K562 (cell line): ENCODE measurements around the gene SERF2. TPM values are rescaled to one million over a fixed set of nuclear protein-coding genes. Genes with fewer than 3 reads are reported as not detected.
"Not testable (repeated sequence)": the region's sequence is repeated elsewhere in the genome, so short reads cannot be mapped to it uniquely, and the experiment has no call there.

Experiments
- ATAC-seq: fragments of 200-7000 bp; cut with Tn5 transposase; 3 replicates; pipeline ENCODE4 v1.9.1; 2020; ENCODE audit warnings: moderate library complexity
- BruUV-seq: library from RNA; stranded (reverse); fragments of 400-500 nt; replicated peaks from 2 replicates; lab custom pipeline; 2021; lab: Mats Ljungman, UMichigan
- CTCF ChIA-PET: fragments of 300-600 bp; formaldehyde crosslinking; extraction: SDS; loops from one replicate; lab custom pipeline; 2021; ENCODE audit warnings: low intra/inter-chr PET ratio; lab: Yijun Ruan, JAX
- POLR2A ChIA-PET: fragments of 300-600, 350-650 bp; sonication (Branson Sonifier 250); formaldehyde crosslinking; extraction: SDS; loops from one replicate; lab custom pipeline; 2021; ENCODE audit warnings: antibody characterized with exemption, inconsistent platforms; lab: Yijun Ruan, JAX
- DNase-seq, 4 experiments: peaks; one replicate each; pipeline versions ENCODE4 v3.0.0 to v3.0.0-alpha.2; 2011 to 2018; ENCODE audit warnings: low spot score in 3 of 4, mixed read lengths in 3 of 4; ENCODE audit errors: extremely low read depth in 1 of 4
- FAIRE-seq: peaks from 2 replicates; lab custom pipeline; 2011; peaks lifted over from hg19 to GRCh38; lab: Jason Lieb, UNC
- H2AFZ ChIP-seq: 2 replicates; pipeline ENCODE4 v1.6.0; 2011; ENCODE audit warnings: low read depth, low read length, control low read depth, inconsistent platforms
- H3K27ac ChIP-seq: fragments of 200-600 bp; 3 replicates; pipeline ENCODE4 v1.8.0; 2011; ENCODE audit warnings: low read depth, mild to moderate bottlenecking, control low read depth, inconsistent platforms, low read length, moderate library complexity, mixed read lengths; ENCODE audit errors: extremely low read depth
- H3K27me3 ChIP-seq, 2 experiments: fragments of 300-600 bp in 1 of 2; 2 replicates in 1 of 2; 3 replicates in 1 of 2; pipeline versions ENCODE4 v1.6.0 to v1.8.0; 2011; ENCODE audit warnings: inconsistent platforms in 2 of 2, low read length in 2 of 2, mild to moderate bottlenecking in 1 of 2, mixed read lengths in 1 of 2, moderate library complexity in 1 of 2; ENCODE audit not compliant: control insufficient read depth in 2 of 2, insufficient read depth in 2 of 2
- H3K36me3 ChIP-seq: fragments of 300-600 bp; 3 replicates; pipeline ENCODE4 v1.8.0; 2011; ENCODE audit warnings: mild to moderate bottlenecking, low read length, inconsistent platforms; ENCODE audit not compliant: control insufficient read depth, insufficient read depth
- H3K4me1 ChIP-seq, 2 experiments: fragments of 200-600 bp in 1 of 2; replicated peaks in 1 of 2; 2 replicates in 1 of 2; 3 replicates in 1 of 2; pipeline versions ENCODE4 v1.5.1 to v1.8.0; 2011; ENCODE audit warnings: inconsistent platforms in 2 of 2, low read length in 2 of 2, mild to moderate bottlenecking in 1 of 2, mixed read lengths in 1 of 2, moderate library complexity in 1 of 2; ENCODE audit not compliant: control insufficient read depth in 2 of 2, insufficient read depth in 2 of 2
- H3K4me2 ChIP-seq: 2 replicates; pipeline ENCODE4 v1.6.1; 2011; ENCODE audit warnings: low read length, control low read depth, inconsistent platforms, mixed read lengths; ENCODE audit not compliant: insufficient read depth
- H3K4me3 ChIP-seq: fragments of 200-600 bp; sonication (generic), shearing (Covaris generic); 2 replicates; pipeline ENCODE4 v1.5.1; 2016; ENCODE audit warnings: control low read depth, inconsistent platforms
- H3K79me2 ChIP-seq: fragments of 200-600 bp; 3 replicates; pipeline ENCODE4 v1.8.0; 2011; ENCODE audit warnings: low read length, inconsistent platforms; ENCODE audit not compliant: control insufficient read depth, insufficient read depth
- H3K9ac ChIP-seq, 2 experiments: 2 replicates each; pipeline versions ENCODE4 v1.6.0 to v1.6.1; 2011; ENCODE audit warnings: low read depth in 2 of 2, low read length in 2 of 2, control low read depth in 1 of 2, inconsistent platforms in 1 of 2, mild to moderate bottlenecking in 1 of 2, mixed read lengths in 1 of 2; ENCODE audit not compliant: insufficient read depth in 1 of 2
- H3K9me1 ChIP-seq: one replicate; pipeline ENCODE4 v1.6.0; 2011; ENCODE audit warnings: inconsistent platforms, mild to moderate bottlenecking, low read length, moderate library complexity; ENCODE audit not compliant: control insufficient read depth, insufficient read depth
- H3K9me3 ChIP-seq: replicated peaks from 2 replicates; pipeline ENCODE4 v1.5.1; 2011; ENCODE audit warnings: low read depth, low read length, inconsistent platforms; ENCODE audit not compliant: control insufficient read depth, insufficient read depth
- H4K20me1 ChIP-seq: replicated peaks from 2 replicates; pipeline ENCODE4 v1.6.1; 2011; ENCODE audit warnings: low read length, inconsistent platforms, mixed read lengths; ENCODE audit not compliant: control insufficient read depth, insufficient read depth
- FOSL1 ChIP-seq: fragments of 200-800 bp; sonication (Bioruptor generic); conservative IDR thresholded peaks from 2 replicates; pipeline ENCODE4 v1.6.1; 2016; ENCODE audit warnings: missing genetic modification characterization, missing compliant biosample characterization
- GTF2E2 ChIP-seq: fragments of 200-800 bp; sonication (Bioruptor generic); IDR thresholded peaks from 2 replicates; pipeline ENCODE4 v1.6.1; 2016; ENCODE audit warnings: missing genetic modification characterization, missing compliant biosample characterization
- HDAC1 ChIP-seq, 2 experiments: fragments of 450-650 bp; IDR thresholded peaks; 2 replicates each; pipeline ENCODE4 v1.6.1; 2016 to 2017; ENCODE audit warnings: inconsistent platforms in 1 of 2, mild to moderate bottlenecking in 1 of 2, moderate library complexity in 1 of 2
- KAT7 ChIP-seq: sonication (generic); formaldehyde crosslinking; IDR thresholded peaks from 2 replicates; pipeline ENCODE4 v1.8.0; 2022; ENCODE audit warnings: missing genetic modification reagents, mild to moderate bottlenecking, borderline replicate concordance
- MLLT1 ChIP-seq, 2 experiments: fragments of 450-650 bp; IDR thresholded peaks; 2 replicates each; pipeline ENCODE4 v1.6.1; 2016
- MNT ChIP-seq, 2 experiments: fragments of 450-650 bp; conservative IDR thresholded peaks; 2 replicates each; pipeline ENCODE4 v1.6.1; 2017; ENCODE audit warnings: mild to moderate bottlenecking in 2 of 2, moderate library complexity in 2 of 2
- NKRF ChIP-seq: fragments of 450-650 bp; IDR thresholded peaks from 2 replicates; pipeline ENCODE4 v1.6.1; 2016; ENCODE audit warnings: borderline replicate concordance
- RAD51 ChIP-seq: fragments of 450-650 bp; IDR thresholded peaks from 2 replicates; pipeline ENCODE4 v1.7.1; 2016; ENCODE audit warnings: low read depth, mild to moderate bottlenecking, borderline replicate concordance
- SIN3A ChIP-seq, 2 experiments: fragments of 150-350 bp in 1 of 2; IDR thresholded peaks; 2 replicates each; pipeline ENCODE4 v1.6.1; 2011 to 2016; ENCODE audit warnings: borderline replicate concordance in 2 of 2, low read depth in 2 of 2, low read length in 2 of 2, mild to moderate bottlenecking in 2 of 2, moderate library complexity in 2 of 2; ENCODE audit not compliant: control insufficient read depth in 1 of 2
- SUPT5H ChIP-seq: fragments of 450-650 bp; IDR thresholded peaks from 2 replicates; pipeline ENCODE4 v1.6.1; 2016
- ZBTB12 ChIP-seq: fragments of 250-450 bp; sonication (Bioruptor Pico); IDR thresholded peaks from 2 replicates; pipeline ENCODE4 v1.4.0; 2020
- ZBTB17 ChIP-seq: fragments of 450-650 bp; formaldehyde crosslinking; IDR thresholded peaks from 2 replicates; pipeline ENCODE4 v1.4.0; 2020; ENCODE audit warnings: mild to moderate bottlenecking
- WGBS: fragments of 100-300 bp; shearing (Covaris generic); methylation state at CpG from one replicate; pipeline ENCODE4 v1.1.6; 2016; ENCODE audit warnings: low coverage, mixed read lengths; ENCODE audit not compliant: insufficient coverage; ENCODE audit errors: missing lambda C conversion rate; 5-methylcytosine and 5-hydroxymethylcytosine counted together
- in situ Hi-C: fragments of 300-500 bp; cut with MboI; formaldehyde crosslinking; loops from 4 replicates; pipeline ENCODE4 v1.15.0; 2018; ENCODE audit warnings: inconsistent platforms, mixed read lengths
- intact Hi-C: fragments of 100-400 bp; cut with micrococcal nuclease; formaldehyde crosslinking; loops from 2 replicates; pipeline ENCODE4 v1.14.2; 2022
- polyA plus RNA-seq, 8 experiments: library from polyadenylated mRNA; depleted of rRNA in 4 of 8; stranded (reverse) in 5 of 8; unstranded in 3 of 8; fragments of >200 nt; fragmentation: Nextera tagmentation in 2 of 8; fragmentation: Illumina TruSeq in 1 of 8; extraction: Ambion mirVana in 2 of 8; extraction: Trizol in 1 of 8; gene quantifications; 2 replicates each; pipeline versions ENCODE4 v1.2.1 to v1.2.3, GENCODE V29; 2011 to 2014; ENCODE audit warnings: inconsistent platforms in 1 of 8, missing spikeins in 1 of 8
- total RNA-seq, 7 experiments: library from RNA; depleted of rRNA in 6 of 7; stranded (reverse); fragments of >200 nt in 6 of 7; fragmentation: Illumina TruSeq in 2 of 7; extraction: Trizol in 2 of 7; gene quantifications; 2 replicates each; pipeline versions ENCODE4 v1.2.1 to v1.2.3, GENCODE V29; 2011 to 2021; ENCODE audit warnings: low replicate concordance in 1 of 7

Gene SERF2
- total and polyA plus RNA-seq, 9 of the 15 experiments (the other 6 are each of a cell fraction or from before 2014, with no cell fraction given) = 497 to 3,360 (median 867) TPM

- TF ChIP-seq ZBTB12 (CRISPR knock-in tag) (0 out of 2 replicates have a peak, but pooled peaks have one; percentile 33), SUPT5H (peak; percentile 92), KAT7 (CRISPR knock-in tag) (peak; percentile 29; the same call in 1 of the 2 replicates)
Measured at GRCh38 chr15:43746245-43746902, 45.7 kb upstream of the SERF2 start, which contains the start of gene PDIA3 (continued).

GRCh38 chr15:43746903-43747309, 45.2 kb upstream of the SERF2 start:
- WGBS = under 1% methylated on average over 12 of the region's 12 CpGs
- BruUV-seq = not testable (repeated sequence)
- peak; percentile 7; the same call in 1 of the 2 replicates for TF ChIP-seq ZBTB17 (CRISPR knock-in tag)
- peak; percentile 39; the same call in 1 of the 2 replicates for TF ChIP-seq RAD51
- peak; percentile 66; the same call in 1 of the 2 replicates for TF ChIP-seq NKRF
- TF ChIP-seq HDAC1 (IDR thresholded peaks at IDR 0.05) = peak in 1 of 2 experiments; percentile 55; a peak in 2 of 4 replicates
- peak; percentile 18 to 19; a peak in 3 of 4 replicates for TF ChIP-seq MNT (conservative IDR thresholded peaks at IDR 0.05)
- TF ChIP-seq GTF2E2 (tag) = 0 out of 2 replicates have a peak, but pooled peaks have one; percentile 26
- TF ChIP-seq MLLT1 (IDR thresholded peaks at IDR 0.05) = peak in 1 of 2 experiments; percentile 89; a peak in 2 of 4 replicates
- peak; percentile 44; the same call in 1 of the 2 replicates for TF ChIP-seq FOSL1
- TF ChIP-seq SIN3A (IDR thresholded peaks at IDR 0.05; ENCODE audit: borderline replicate concordance in 2 of 2, control insufficient read depth in 1 of 2, low read depth in 2 of 2, low read length in 2 of 2) = peak; percentile 10 to 42; a peak in 2 of 4 replicates

More at GRCh38 chr15:43746903-43747309, 45.2 kb upstream of the SERF2 start:
- peaks cover 58% of the 10 kb centered on the region for H3K79me2 ChIP-seq
- peak overlapping the region; percentile 76 for H2AFZ ChIP-seq
- DNase-seq (peak in 2 of 4 experiments; percentile 31 to 60), ATAC-seq (peak; percentile 67), FAIRE-seq (peak; percentile 81)
- H3K9me1 ChIP-seq, in situ Hi-C loops, CTCF ChIA-PET, intact Hi-C loops, H3K27me3 ChIP-seq, H3K9me3 ChIP-seq, H4K20me1 ChIP-seq: not testable (repeated sequence)
- H3K4me2 ChIP-seq = peak overlapping the region; percentile 89
- H3K4me1 ChIP-seq = peaks cover 11 to 13% of the 10 kb centered on the region in 2 experiments; a peak in 4 of 5 replicates
- peak overlapping the region; percentile 83 for H3K4me3 ChIP-seq
- H3K27ac ChIP-seq = peak overlapping the region; percentile 97
- POLR2A ChIA-PET = interaction anchor here (0.8 to 2.2 kb wide), 5 partner anchors 8 to 77 kb away, joined by 3 to 9 read pairs (median 4); partner anchors contain the start of gene MFAP1
- peaks cover 33% of the 10 kb centered on the region for H3K36me3 ChIP-seq
- H3K9ac ChIP-seq = peak overlapping the region; percentile 90 to 96
